ENCODE results near the gene ACSS1. TPM values are rescaled to one million over a fixed set of nuclear protein-coding genes. Genes with fewer than 3 reads are reported as not detected.

Gene ACSS1
- total RNA-seq, 4 donors from 2014 or later, result 38.5 to 55.5 (median 42.2) TPM

DNA sequence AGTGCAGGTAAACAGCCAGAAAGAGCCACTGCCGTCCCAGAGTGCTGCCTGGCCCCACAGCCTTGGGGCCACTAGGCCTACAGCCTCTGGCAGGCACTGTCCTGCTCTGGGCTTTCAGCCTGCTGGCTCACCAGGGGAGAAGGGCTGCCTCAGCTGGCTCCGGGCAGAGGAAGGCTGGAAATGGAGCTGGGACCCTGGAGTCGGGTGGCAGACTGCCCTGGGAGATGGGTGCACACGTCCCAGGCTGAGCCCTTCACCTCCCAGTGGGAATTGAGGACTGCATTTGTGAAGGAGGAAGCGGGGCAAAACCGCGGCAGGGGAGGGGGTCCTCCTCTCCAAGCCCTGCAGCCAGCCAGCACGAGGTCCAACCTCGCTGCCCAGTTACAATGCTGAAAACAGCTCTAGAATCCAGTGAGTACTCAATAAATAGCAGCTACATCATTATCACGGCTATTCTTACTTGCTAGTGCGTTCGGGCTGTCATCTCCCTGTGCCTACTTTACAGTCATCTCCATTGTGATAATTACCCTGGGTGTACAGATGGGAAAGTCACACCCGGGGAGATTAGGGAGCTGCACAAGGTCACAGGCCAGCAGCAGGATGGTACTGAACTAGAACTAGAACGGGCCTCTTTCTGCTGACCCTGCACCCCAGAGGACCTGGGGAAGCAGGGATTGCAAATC, 13.1 kb downstream of the ACSS1 start:
- Histone ChIP-seq H3K27me3 (no peaks in the 10 kb centered on the region), H3K4me3 (no peak overlapping the region), H3K27ac (peak overlapping the region in 3 of 4 donors; percentile 8 to 41 (median 11)), H3K4me1 (peaks cover 0 to 79% (median 55%) of the 10 kb centered on the region in 4 donors), H3K9me3 (no peaks in the 10 kb centered on the region), H3K36me3 (peaks cover 3 to 40% (median 16%) of the 10 kb centered on the region in 3 donors)
- WGBS, 2 donors, result 64 to 73% methylated on average over 14 of the region's 14 CpGs
- DNase-seq (ENCODE audit: low spot score in 2 of 2), result no peak
- TF ChIP-seq EP300 (IDR thresholded peaks at IDR 0.05) (no peak), POLR2A (IDR thresholded peaks at IDR 0.05) (no peak)
- TF ChIP-seq, protein P1, sequence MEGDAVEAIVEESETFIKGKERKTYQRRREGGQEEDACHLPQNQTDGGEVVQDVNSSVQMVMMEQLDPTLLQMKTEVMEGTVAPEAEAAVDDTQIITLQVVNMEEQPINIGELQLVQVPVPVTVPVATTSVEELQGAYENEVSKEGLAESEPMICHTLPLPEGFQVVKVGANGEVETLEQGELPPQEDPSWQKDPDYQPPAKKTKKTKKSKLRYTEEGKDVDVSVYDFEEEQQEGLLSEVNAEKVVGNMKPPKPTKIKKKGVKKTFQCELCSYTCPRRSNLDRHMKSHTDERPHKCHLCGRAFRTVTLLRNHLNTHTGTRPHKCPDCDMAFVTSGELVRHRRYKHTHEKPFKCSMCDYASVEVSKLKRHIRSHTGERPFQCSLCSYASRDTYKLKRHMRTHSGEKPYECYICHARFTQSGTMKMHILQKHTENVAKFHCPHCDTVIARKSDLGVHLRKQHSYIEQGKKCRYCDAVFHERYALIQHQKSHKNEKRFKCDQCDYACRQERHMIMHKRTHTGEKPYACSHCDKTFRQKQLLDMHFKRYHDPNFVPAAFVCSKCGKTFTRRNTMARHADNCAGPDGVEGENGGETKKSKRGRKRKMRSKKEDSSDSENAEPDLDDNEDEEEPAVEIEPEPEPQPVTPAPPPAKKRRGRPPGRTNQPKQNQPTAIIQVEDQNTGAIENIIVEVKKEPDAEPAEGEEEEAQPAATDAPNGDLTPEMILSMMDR (IDR thresholded peaks at IDR 0.05), result no peak

DNA sequence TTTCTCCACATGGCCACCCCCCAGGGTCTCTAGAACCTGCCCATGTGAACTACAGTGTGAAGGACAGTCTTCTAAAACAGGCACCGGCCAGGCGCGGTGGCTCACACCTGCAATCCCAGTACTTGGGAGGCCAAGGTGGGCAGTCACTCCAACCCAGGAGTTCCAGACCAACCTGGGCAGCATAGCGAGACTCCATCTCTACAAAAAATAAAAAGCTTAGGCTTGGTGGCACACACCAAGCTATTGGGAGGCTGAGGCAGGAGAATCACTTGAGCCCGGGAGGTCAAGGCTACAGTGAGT, 13.7 kb downstream of the ACSS1 start:
- no peak for DNase-seq (ENCODE audit: low spot score in 2 of 2)
- Histone ChIP-seq H3K9me3 (no peaks in the 10 kb centered on the region), H3K27ac (peak overlapping the region in 3 of 4 donors; percentile 8 to 41 (median 11)), H3K4me3 (no peak overlapping the region), H3K36me3 (peaks cover 3 to 40% (median 16%) of the 10 kb centered on the region in 3 donors), H3K4me1 (peaks cover 2 to 79% (median 55%) of the 10 kb centered on the region in 4 donors), H3K27me3 (no peaks in the 10 kb centered on the region)
- no peak for TF ChIP-seq EP300 (IDR thresholded peaks at IDR 0.05)
- TF ChIP-seq POLR2A (IDR thresholded peaks at IDR 0.05), result no peak
- TF ChIP-seq, protein P1 (IDR thresholded peaks at IDR 0.05), result no peak
- 99% methylated on average over 4 to 5 of the region's 5 CpGs for WGBS, 2 donors

DNA sequence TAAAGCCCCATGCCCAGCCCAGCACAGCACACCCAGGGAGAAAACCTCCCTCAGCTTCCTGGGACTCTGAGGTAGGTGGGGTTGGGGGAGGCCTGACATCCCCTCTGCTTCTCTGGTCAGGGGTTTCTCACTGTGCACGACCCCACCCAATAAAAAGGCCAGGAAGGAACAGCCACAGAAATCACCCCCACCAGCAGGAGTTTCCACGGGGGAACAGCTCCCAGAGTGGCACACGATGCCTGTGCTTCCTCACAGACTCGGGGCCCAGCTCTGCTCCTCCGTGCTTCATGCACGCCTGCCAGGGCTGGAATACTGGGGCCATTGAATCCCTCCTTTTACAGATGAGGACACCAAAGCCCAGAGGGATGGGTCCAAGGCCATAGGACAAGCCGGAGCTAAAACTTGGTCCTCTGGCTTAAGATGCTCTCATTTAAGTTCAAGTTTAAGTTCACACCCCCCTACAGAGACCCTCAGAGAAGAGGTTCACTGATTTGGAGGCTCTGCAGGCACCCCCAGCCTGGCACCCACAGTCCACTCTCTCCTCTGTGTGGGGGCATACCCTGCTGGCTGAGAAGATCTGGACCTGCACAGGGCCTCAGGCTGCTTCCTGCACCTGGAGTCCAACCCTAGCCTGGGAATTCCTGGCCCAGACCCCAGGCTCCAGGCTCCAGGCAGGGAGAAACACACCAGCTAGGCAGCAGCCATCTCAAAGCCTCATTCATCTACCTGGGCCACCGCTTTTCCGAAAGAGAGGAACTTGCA, 14.3 kb downstream of the ACSS1 start:
- no peak overlapping the region for H3K4me3 ChIP-seq
- peaks cover 3 to 40% (median 16%) of the 10 kb centered on the region in 3 donors for H3K36me3 ChIP-seq
- WGBS, 2 donors, result 68 to 71% methylated on average over 9 of the region's 9 CpGs
- H3K4me1 ChIP-seq, result peaks cover 8 to 79% (median 57%) of the 10 kb centered on the region in 4 donors
- H3K9me3 ChIP-seq, result no peaks in the 10 kb centered on the region
- TF ChIP-seq POLR2A (IDR thresholded peaks at IDR 0.05) (no peak), EP300 (IDR thresholded peaks at IDR 0.05) (no peak)
- TF ChIP-seq, protein P1 (IDR thresholded peaks at IDR 0.05), result no peak
- no peak for DNase-seq (ENCODE audit: low spot score in 2 of 2)
- no peaks in the 10 kb centered on the region for H3K27me3 ChIP-seq
- peak overlapping the region; percentile 19 to 89 (median 79) for H3K27ac ChIP-seq

DNA sequence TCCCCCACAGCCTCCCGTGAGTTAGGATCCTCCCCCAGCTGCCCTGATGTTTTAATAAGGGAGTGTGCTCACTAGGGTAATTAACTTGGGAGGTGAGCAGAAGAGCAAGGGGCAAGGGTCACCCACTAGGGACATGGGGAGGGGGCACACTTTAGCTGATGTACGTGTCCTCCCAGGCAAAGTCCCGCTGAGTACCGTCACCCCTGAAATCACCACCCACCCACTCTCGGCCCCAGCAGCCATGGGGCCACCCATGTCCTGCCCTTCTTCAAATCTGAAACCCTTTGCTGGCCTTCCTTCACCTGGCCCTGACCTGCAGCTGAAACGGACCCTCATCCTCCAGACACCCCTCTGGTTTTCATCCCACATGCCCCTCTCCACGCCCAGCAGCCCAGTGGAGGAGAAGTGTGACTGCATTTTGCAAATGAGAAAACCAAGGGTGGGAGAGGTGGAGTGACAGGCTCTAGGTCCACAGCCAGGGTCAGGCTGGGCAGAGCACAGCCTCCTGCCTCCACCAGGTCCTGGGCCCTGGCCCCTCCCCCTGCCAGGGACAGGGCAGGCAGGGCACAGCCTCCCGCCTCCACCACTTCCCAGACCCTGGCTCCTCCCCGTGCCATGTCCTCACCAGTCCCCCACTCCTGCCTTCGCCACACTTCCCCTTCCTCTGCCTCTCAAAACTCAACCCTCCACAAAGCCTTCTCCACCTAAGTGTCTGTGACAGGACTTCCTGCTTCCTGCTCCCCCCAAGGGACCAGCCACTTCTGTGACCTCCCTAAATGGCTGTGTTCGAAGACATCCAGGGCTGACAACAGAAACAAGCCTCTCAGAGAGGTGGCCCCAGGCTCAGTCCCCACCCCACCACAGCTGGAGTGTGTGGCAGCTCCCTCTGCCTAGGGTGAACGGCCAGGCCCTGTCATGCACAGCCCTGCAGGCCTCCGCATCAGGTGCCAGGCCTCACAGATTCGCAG, 15.1 kb downstream of the ACSS1 start:
- Histone ChIP-seq H3K9me3 (no peaks in the 10 kb centered on the region), H3K4me3 (no peak overlapping the region), H3K27me3 (no peaks in the 10 kb centered on the region), H3K27ac (peak overlapping the region; percentile 19 to 89 (median 79)), H3K36me3 (peaks cover 3 to 40% (median 16%) of the 10 kb centered on the region in 3 donors), H3K4me1 (peaks cover 10 to 79% (median 65%) of the 10 kb centered on the region in 4 donors)
- TF ChIP-seq POLR2A (IDR thresholded peaks at IDR 0.05), result no peak
- peak in 1 of 2 donors; percentile 14 for TF ChIP-seq EP300 (IDR thresholded peaks at IDR 0.05)
- WGBS, 2 donors, result 45 to 50% methylated on average over 12 of the region's 14 CpGs
- DNase-seq (ENCODE audit: low spot score in 2 of 2), result no peak

Data from tibial nerve (tissue), 4 donors.